WI38 (cell line): ENCODE measurements around the gene IFT25.
A peak's percentile ranks its signal among the peaks of the same experiment; 100 is the strongest.

Source experiments
- H3K4me3 ChIP-seq: 2 replicates; pipeline ENCODE4 v1.5.1; 2011; ENCODE audit warnings: low read depth, mild to moderate bottlenecking, control low read depth, low read length
- TF ChIP-seq, protein P1 (sequence below): IDR thresholded peaks from 2 replicates; pipeline ENCODE4 v1.5.1; 2012; ENCODE audit warnings: low read depth, mild to moderate bottlenecking, control low read depth, low read length

Gene IFT25

GRCh38 chr1:53946252-53947171 lies 1.0 kb upstream of the IFT25 start, which contains the start of gene LRRC42:
LRRC42 (plus strand) TSS chr1:53946350; CDS start chr1:53952000, 5,650 bp downstream.
- H3K4me3 ChIP-seq: peak within 1 kb of the TSS; percentile 83
- TF ChIP-seq, protein P1, sequence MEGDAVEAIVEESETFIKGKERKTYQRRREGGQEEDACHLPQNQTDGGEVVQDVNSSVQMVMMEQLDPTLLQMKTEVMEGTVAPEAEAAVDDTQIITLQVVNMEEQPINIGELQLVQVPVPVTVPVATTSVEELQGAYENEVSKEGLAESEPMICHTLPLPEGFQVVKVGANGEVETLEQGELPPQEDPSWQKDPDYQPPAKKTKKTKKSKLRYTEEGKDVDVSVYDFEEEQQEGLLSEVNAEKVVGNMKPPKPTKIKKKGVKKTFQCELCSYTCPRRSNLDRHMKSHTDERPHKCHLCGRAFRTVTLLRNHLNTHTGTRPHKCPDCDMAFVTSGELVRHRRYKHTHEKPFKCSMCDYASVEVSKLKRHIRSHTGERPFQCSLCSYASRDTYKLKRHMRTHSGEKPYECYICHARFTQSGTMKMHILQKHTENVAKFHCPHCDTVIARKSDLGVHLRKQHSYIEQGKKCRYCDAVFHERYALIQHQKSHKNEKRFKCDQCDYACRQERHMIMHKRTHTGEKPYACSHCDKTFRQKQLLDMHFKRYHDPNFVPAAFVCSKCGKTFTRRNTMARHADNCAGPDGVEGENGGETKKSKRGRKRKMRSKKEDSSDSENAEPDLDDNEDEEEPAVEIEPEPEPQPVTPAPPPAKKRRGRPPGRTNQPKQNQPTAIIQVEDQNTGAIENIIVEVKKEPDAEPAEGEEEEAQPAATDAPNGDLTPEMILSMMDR: no peak

DNA sequence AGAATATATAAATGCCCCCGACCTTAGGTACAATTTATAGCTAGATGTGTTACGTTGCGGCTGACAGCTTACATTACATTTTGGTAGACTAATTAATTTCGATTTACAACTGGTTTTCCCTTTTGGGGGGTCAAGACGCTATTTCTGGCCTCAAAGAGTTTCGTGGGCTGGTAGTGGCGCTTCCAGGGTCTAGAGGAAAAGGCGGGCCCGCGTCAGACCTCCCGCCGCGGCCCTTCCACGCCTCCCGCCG lies 391 bp downstream of the IFT25 start:
- H3K4me3 ChIP-seq: peak overlapping the region; percentile 83
- TF ChIP-seq, protein P1: no peak

GRCh38 chr1:53944469-53945182 lies 873 bp downstream of the IFT25 start:
- TF ChIP-seq, protein P1: no peak
- H3K4me3 ChIP-seq: peak overlapping the region; percentile 83

DNA sequence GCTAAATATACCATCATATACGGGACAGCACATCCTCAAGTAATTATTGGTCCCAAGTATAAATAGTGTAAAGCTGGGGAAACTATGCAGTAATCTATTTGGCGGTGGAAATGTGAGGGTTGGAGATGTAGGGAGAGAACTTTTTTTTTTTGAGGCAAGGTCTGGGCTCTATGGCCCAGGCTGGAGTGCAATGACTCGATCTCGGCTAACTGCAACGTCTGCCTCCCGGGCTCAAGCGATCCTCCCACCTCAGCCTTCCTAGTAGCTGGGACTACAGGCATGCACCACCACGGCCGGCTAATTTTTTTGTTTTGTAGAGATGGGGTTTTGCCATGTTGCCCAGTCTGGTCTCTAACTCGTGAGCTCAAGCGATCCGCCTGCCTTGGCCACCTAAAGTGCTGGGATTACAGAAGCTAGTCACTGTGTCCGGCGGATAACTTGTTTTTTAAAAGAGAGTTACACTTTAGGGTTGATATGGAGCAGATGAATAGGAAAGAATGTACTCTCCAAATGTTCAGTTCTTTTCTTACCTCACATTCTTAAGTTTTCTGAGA lies 1.9 kb downstream of the IFT25 start:
- no peak overlapping the region for H3K4me3 ChIP-seq
- TF ChIP-seq, protein P1: no peak

- no peak overlapping the region for H3K4me3 ChIP-seq
- TF ChIP-seq, protein P1: no peak
These were observed 2.4 kb downstream of the IFT25 start for GRCh38 chr1:53943090-53943489.

GRCh38 chr1:53942127-53942957 lies 3.2 kb downstream of the IFT25 start:
- H3K4me3 ChIP-seq: no peak overlapping the region
- TF ChIP-seq, protein P1: no peak
